Activated CD4-positive, CD25-positive, alpha-beta regulatory T cell treated with anti-CD3 and anti-CD28 coated beads, Interleukin-2, amount 50 U/mL, for 72 hours (primary cell): Measurements from ENCODE around the gene SLC2A4.

Experiments used
- DNase-seq: peaks from one replicate; pipeline ENCODE4 v3.0.0; 2021

Gene SLC2A4

DNA sequence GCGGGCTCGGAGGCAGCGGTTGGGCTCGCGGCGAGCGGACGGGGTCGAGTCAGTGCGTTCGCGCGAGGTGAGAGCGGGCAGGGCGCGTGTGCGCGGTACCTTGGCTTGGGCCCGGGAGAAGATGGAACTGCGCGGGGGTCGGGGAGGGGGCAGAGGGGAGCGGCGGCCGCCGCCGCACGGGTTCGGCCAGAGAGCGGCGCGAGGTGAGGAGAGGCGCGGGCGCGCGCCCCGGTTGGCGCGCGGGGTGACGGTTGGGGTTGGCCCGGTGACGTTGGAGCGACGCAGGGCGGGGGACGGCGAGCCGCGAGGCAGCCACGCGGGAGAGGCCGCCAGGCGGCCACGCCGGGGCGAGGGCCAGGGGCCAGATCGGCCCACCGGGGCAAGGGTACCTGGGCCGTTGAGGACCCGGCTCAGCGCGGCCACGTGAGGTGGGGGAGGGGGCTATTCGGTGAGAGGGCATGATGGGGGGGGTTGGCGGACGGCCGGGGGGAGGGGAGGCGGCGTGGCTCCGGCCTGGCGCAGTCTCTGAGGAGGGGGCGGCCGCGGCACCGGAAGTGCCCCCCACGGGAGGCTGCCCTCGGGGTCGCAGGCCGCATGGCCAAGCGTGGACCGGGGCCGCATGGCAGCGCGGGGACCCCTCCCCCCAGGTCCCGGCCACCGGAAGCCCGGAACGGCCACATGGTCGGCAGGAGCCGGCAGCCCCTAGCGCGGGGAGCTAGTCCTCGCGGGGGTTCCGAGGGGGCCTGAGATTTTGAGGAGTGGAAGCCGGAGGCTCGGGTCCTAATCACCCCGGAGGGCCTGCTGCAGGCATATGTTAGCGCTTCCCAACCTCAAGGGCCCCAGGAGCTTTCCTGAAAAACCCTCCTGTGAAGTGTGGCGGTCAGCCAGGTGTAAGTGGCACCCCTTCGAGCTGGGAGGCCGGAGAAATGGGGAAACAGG lies 26.4 kb downstream of the SLC2A4 start:
- DNase-seq: peak; percentile 66

DNA sequence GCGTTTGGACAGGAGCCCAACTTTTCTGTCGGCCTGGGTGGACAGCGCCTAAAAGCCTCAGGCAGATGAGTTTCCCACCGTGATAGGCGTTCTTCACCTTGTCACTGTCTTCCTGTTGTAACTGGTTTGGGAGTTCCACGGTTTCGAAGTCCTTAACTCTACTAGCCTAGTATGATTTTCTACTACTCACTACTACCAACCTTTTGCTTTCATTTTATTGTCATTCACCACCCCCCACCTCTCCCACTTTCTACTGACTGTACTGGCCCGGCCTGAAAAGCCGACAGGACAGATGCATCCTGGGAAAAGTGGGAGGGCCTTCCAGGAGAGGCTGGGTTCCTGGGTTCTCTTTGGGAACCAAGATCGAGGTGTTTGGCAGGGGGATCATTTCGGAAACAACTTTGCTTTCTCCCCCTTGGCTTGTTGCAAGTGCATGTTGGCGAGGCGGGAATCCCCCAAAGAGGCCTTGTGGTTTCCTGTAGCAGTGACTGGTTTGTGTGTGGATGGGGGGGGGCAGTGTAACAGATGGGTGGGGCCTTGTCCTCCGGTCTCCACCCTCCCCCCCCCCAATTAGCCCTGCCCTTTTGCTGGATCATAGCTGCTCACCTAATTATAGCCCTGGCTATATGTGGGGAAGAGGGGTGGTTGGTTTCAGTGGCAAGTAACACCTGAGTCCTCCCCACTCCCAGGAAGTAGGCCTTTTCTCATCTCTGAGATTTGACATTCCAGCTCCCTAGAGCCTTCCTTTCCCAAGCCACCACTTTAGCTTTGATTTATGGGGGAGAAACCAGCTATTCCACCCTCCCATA lies 27.3 kb downstream of the SLC2A4 start:
- DNase-seq: peak; percentile 72

DNA sequence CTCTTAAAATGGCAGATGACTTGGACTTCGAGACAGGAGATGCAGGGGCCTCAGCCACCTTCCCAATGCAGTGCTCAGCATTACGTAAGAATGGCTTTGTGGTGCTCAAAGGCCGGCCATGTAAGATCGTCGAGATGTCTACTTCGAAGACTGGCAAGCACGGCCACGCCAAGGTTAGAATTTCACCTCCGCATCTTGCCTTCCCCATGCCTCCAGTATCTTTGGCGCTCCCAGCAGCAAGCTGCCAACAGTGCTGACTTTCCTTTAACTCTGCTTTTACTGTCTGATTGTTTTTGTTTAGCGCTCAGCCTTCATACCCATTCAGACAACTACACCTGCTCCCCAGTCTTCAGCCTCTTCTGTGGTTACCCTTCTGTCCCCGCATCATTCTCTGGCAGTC lies 28.1 kb downstream of the SLC2A4 start:
- no peak for DNase-seq

DNA sequence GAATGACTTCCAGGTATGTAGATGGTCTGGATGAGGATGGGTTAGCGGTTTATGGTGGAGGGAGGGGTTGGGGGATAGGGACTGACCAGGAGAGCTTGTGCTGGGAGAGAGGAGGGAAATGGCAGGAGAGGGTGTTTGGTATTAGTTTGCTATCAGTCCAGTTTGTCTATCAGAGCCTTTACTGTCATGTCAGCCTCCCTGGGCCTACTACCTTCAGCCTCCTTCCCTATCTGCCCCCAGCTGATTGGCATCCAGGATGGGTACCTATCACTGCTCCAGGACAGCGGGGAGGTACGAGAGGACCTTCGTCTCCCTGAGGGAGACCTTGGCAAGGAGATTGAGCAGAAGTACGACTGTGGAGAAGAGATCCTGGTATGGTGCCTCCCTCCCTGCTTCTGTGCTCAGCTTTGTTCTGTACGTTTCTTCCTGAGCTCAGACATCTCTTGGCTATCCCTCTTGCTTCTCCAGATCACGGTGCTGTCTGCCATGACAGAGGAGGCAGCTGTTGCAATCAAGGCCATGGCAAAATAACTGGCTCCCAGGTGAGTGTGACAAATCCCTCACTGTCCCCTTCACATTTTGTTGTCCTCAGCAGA lies 29.7 kb downstream of the SLC2A4 start:
- no peak for DNase-seq

DNA sequence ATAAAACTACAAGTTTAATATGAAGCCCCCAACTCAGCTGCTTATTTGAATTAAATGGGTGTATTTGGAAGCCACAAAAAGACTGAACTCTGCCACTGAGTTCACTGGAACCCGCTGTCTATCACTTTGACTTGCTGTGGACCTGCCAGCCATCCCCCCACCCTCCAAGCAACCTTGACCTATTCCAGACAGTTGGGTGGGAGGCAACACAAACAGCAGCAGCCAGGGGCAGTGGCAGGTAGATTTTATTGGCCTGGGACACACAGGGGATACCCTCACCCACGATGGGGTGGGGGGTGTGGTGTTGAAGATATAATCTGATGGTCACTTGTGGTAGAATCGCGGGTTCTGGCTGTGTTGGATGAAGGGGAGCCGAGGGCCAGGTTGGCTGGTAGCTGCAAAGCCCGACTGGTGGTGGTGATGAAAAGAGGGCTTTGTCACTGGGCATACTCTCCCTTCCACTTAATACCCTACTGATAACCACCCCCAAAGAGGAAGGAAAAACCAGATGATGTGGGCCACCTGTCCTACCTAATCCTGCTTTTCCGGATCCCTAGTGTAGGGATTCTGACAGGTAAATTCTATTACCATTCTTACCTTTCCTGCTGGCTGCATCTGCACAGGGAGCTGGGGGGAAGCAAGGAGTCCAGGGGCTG lies 31.0 kb downstream of the SLC2A4 start:
- no peak for DNase-seq

DNA sequence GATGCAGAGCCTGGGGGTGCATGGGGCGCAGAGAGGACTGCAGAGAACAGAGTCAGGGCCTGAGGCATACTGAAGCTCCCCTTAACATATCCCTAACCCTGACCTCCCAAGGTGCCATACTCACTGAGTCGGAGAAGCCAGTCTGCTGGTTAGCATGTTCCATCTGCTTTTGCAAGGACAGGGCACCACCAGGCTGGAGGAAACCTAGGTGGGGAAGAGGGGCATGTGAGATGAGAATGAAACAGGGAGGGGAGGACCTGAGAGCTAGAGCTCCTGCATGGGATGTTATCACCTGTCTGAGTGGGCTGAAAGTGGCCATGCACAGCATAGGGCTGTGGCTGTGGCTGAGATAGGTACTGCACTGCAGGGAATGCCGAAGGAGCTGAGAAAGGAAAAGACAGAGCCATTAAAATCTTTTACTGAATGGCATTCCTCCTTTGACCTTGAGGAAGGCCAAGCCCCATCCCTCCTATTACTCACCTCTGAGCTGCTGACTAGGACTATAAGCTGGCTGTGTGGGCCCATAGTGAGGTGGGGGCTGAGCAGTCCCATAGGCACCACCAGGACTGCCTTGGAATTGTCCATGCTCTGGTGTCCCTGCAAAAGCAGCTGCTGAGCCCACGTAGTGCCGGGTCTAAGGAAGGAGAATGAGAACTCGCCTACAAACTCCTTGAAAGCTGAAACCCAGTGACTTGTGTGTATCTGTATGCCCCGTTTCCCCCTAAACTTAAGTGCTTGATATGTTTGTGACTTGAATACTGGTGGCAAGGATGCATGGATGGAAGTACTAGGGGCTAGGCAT lies 31.8 kb downstream of the SLC2A4 start:
- no peak for DNase-seq

DNA sequence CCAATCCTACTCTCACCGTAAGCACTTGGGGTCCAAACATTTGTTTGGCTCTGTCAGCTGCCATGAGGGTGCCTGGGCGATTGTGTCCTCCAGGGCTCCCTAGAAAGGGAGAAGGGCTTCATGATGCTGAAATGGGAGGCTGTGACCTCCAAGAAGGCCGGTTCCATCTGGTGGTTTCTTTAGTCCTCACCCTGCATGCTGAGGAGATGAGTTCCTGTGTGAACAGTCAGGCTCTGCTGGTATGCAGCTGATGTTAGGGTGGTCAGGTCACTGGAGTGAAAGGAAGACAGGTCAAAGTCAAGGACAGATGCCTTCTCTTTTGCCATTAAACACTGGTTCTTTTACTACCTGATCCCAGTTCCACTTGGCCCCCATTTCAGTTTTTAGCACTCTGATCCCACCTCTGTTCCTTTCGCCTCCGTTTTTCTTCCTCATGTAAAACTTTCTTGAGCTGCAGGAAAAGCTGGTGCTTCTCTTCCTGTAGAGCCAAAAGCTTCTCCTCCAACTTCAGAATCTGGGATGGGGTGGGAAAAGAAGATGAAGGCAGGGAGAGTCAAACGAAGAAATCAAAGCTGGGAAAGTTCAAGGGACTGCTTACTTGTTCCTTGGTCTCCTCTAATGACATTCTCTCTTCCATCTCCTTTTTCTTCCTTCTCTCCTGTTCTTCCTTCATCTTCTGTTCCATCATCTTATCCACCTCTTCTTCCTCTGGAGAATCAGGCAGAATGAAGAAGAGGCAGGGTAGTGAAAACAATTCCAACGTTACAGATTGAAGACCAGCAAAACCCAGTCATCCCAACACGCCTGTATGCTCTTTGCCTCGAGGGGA lies 32.6 kb downstream of the SLC2A4 start:
- DNase-seq: no peak

DNA sequence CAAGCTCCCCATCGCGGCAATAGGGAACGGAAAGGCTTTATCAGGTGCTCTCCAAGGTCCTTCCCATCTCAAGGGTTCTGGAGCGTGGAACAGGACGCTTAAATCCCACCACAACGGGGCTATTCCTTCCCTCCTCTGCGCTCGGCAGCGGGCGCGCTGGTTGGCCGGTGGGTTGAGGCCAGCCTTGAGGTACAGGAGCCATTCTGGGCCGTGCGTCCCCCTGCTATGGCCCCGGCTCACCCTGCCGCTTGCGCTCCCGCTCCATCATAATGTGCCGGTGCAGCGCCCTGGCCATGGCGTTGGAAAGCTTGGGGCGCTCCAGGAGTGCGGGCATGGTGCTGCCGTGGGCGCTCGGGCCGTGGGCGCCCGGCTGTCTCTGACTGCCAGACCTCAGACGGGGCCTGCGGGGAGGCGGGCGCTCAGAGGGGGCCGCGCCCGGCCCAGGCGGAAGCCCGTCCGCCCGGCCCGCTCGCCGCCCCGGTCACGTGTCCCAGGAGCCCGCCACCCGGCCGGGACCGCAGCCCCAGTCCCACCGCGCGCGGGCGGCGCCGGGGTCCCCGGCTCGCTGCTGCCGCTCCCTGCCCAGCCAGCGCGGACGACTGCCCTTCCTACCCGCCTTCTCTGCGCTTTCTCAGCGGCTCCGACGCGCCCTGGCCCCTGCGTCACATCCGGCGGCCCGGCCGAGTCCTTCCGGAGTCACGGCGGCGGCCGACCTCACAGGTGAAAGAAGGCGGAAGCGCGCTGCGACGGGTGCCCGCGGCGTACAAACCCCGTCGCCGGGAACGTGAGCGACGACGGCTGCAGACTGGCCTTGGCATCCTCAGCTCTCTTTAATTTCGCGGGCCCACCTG lies 33.4 kb downstream of the SLC2A4 start, which contains the start of gene GPS2:
Gene GPS2 (minus strand): TSS at position 642 of the 851 bp plus-strand sequence. CDS start 308 bp downstream, at position 334.
- DNase-seq: peak; percentile 94

DNA sequence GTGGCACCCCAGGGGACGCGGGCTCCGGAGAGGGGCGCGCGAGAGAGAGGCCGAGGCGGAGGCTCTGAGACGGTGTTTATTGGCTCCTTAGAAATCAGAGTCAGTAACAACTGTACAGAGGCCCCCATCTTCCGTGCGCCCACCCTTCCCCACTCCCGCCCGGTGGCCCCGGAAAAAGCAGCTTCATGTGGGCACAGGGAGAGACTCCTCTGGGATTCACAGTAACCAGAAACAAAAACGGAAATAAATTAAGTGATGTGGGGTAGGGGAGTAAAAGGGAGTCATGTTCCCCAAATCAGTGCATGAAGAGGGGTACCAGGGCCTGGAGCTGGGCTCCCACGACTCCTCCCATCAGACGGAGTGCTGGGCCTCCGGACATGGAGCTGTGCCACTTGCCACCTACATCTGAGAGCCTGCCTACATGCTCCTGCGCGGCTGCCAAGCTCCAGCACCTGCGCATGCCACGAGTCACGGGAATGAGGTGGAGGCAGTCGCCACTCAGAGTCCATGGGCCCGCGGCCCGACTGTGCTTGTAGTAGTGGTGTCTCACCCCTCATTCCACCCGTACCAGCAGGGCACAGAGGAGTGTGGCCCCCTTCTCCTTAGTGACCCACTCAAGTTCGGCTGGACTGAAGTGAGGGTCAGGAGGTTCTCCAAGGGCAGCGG lies 34.2 kb downstream of the SLC2A4 start:
- DNase-seq: no peak

DNA sequence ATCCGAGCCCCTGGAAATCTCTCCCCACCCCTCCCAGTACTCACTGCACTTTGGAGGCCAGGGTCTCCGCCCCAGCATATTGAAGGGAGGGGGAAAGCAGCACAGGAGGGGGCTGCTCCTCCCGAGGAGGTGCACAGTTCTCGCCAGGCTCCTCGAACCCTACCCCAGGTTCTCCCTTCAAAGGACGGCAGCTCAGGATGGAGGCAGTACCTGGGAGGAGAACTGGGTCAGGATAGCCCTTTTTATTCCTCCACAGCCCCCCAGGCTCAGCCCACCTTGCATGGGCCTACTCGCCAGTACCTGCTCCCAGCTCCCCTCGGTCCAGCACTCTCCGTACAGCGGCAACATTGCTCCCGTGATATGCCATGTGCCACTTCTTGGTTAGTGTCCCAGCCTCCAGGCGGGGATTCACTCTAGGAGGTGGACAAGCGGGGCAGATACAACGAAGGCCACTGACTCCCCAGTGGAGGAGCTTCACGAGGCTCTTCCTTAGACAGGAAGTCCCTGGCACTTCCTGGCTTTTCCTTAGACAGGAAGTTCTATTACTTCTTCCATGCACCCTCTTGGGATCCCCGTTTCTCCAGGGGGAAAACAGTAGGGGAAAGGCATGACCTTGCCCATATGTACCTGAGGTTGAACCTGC lies 35.8 kb downstream of the SLC2A4 start:
- DNase-seq: no peak

DNA sequence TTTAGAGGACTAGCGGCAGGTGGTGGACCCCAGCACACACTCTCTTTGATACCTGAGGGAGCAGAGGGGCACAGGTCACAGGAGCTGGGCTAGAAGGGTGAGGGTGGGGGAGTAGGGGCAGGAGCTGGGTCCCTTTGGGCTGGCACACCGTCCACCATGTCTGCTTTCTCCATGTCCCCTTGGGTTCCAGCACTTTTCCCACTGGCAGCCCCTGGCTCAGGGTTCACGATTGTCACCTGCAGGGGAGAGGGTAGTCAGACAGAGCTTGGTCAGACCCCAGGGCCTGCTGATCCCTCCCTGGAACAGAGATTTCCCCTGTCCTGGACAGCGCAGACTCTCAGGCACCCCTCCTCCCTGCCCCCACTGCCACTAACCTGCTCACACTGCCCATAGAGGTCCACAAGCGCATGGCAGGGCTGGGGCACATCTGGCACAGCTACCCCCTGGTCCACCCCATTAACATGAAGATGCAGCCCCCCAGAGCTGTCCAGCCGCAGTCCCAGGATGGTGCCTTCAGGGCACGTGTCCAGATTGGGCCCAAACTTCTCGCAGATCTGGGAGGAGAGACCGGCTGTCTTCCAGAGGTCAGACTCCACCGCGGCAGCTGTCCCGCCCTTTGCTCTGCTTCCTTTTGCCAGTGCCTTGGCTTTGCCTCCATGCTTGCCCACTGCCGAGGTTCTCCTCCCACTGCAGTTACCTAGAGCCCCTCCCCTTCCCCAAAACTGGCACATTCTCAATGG lies 36.8 kb downstream of the SLC2A4 start:
- no peak for DNase-seq

DNA sequence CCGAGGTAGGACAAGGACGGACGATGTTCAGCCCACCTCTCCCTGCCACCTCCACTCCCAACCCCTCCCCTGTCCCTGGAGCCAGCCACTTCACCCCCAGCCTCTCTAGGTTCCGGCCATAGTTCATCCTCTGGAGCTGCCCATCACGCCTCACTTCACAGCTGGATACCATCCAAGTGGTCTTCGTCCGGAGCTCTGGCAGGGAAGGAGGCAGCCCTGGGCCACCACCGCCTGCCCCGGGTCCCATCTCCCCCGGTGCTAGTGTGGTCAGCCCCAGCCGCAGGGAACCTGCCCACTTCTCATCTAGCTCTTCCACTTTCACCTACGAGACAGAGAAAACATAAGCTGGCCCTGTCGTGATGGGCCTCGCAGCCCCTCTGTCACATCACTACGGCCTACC lies 39.9 kb downstream of the SLC2A4 start:
- no peak for DNase-seq

DNA sequence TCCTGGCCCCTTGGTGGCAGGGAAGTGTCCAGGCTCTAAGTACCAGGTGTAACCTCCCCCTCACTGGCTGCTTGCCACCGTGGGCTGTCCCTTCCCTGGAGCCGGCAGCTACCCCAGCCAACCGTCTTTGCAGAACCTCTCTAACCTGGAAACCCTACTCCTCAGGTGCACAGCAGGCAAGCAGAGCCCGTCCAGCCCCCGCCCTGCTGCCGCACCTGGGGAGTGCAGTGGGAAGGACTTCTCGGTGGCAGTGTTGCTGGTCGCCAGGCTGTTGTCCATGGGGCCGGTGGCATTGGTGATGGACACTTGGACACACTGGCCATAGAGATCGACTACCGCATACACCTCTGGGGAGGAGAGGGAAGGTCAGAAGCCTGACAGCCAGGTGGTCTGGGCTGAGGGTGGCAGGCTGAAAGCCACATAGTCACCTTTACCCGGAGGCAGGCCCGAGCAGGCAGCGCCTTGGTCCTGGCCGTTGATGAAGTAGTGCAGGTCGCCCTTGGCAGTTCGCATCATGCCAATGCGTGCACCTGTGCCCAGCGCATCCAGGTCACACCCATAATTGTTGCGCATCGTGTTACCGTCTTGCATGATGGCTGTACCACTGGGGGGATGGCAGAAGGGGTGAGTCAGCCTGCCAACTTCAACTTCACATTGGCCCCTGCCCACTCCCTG lies 41.1 kb downstream of the SLC2A4 start:
- DNase-seq: no peak

DNA sequence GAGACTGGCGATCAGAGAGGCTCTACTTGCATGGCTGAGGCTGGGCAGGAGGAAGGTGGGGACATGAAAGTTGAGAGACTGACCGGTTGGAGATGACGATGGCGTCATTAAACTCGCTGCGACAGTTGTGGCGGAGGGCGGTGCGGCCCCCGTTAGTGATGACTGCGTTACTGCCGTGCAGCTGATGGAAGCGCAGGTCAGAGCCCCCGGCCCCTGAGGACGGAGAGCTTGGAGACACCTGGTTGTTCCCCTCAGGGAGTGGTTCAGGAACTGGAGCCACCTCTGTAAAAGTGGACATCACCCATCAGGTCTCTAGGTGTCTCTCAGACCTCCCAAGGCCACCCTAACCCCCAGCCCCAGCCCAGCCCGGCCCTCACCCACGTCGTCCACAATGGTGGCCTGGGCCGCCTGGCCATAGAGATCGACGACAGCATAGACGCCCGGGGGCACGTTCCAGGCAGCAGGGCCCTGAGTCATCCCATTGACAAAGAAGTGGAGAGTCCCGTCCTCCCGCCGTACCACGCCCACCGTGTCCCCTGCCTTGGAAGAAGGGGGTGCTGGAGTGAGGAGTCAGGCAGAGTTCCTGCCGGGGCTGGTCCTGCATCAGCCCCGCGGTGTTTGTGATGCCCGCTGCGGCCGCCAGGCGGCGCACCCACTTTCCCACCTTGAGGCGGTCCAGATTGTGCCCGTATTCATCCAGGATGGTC lies 42.4 kb downstream of the SLC2A4 start:
- DNase-seq: peak; percentile 73

DNA sequence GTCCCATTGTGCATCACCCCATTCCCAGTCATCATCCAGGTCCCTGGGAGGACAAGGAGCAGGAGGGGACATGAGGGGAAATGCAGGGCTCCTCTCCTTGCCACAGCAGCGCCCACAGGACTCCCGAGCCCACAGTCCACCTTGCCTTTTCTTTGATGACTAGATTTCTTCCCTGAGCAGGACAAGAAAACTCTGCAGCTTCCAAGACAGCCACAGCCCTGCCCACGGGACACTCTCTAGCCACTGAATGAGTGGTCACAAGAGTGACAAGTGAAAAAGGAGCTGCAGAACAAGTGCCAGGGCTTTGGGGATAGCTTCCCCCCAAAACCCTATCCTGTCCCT lies 42.9 kb downstream of the SLC2A4 start:
- no peak for DNase-seq

DNA sequence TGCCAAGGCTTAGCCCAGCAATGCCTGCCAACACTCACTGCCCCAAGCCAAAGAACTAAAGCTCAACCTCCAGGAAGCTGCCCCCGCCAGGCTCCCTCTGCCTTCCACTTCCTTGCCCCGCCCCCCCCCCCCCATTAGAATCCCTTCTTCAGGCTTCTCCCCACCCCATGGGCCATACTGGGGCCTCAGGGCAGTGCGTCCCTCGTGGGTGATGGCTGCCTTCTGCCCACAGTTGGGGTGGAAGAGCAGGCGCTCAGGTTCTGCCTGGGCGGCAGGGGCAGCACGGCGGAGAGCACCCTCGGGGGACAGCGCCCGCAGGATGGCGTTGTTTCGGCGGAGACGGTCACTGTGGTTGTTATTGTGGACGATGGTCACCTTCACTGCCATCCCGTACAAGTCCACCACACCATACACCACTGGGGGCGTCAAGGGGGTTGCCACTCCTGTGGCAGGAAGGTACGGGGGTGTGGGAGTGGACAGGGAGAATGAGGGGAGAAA lies 43.6 kb downstream of the SLC2A4 start:
- no peak for DNase-seq

DNA sequence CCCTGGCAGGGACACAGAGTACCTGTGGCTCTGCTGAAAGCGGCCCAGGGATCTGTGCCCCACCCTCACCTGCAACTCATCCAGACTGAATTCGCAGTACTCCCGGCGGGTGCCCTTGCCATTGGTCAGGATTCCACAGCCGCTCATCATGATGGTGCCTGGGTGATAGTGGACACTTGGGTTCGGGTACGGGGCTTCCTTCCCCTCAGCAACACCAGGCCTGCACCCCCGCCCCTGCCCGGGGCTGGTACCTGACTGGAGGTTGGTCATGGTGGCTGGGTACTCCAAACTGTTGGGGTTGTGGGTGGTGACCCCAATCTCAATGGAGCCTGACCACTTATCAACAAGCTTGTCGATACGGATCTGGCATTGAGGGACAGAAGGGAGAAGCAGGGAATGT lies 44.7 kb downstream of the SLC2A4 start:
- DNase-seq: no peak
